A549 treated with AZD2906 at 1 μM for 4 hours (cell line): ENCODE measurements around the gene CCDC117. TPM values are rescaled to one million over a fixed set of nuclear protein-coding genes. Genes with fewer than 3 reads are reported as not detected.

Source experiments
- total RNA-seq: library from RNA; stranded (reverse); fragments of 200-300 nt; extraction: Qiagen RNA extraction; gene quantifications from 5 replicates; pipeline ENCODE4 v1.2.3, GENCODE V29; 2022

The CCDC117 gene
- total RNA-seq = 8.2 to 10.8 TPM (median 9.4 TPM) in 5 replicates

DNA sequence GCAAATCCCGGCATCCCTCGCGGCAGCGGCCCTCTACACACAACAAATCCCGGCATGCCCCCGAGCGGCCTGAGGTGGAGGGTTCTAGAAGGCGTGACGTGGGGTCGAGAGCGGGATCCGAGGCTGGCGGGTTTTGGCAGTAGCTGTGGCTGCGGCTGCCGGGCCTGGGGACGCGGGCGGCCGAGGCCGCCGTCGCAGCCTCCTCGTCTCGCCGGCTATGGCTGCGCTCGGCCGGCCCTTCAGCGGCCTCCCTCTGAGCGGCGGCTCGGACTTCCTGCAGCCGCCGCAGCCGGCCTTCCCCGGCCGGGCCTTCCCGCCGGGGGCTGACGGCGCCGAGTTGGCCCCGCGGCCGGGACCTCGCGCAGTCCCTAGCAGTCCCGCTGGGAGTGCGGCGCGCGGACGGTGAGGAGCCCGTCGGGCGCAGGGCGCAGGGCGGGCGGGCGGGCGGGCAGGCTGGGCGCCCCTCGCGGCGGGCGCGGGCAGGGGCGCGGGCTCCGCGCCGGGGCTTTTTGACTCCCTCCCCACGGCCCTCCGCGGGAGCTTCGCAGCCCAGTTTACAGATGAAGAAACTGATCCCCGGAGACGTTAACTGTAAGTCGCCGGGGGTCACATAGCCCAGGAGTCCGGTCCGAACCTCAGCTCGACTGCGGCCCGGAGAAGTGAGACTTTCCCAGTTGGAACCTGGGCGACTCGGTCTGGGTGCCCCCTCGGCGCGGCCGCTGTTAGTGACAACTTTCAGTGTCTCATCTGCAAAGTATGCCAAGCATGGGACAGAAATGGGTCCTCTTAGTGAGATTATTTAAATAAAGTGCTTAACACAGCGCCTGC, at the start of gene CCDC117:
CCDC117 (plus strand) TSS at position 63 of the 828 bp plus-strand sequence; CDS start at position 218, 155 bp downstream.

GRCh38 chr22:28741785-28742561, 30.5 kb upstream of the CCDC117 start, which contains the start of the genes CHEK2 and HSCB:
TSS of gene CHEK2 (minus strand) at chr22:28741820. CDS start at chr22:28734721, 7,099 bp downstream.
TSS of gene HSCB (plus strand) at chr22:28742039. CDS start at chr22:28742096, 57 bp downstream.

GRCh38 chr22:28800308-28801041, 28.0 kb downstream of the CCDC117 start, which contains the start of gene XBP1:
TSS of gene XBP1 (minus strand) at chr22:28800569.

Other genes with a start within 250 kb of the CCDC117 start
- 2.5 to 3.4 TPM (median 3.2 TPM) in 5 replicates for gene TTC28, start 92.9 kb upstream of the CCDC117 start, total RNA-seq
- 8.6 to 10.6 TPM (median 9.6 TPM) in 5 replicates for gene CHEK2, start 30.9 kb upstream of the CCDC117 start, total RNA-seq
- 11.6 to 15.8 TPM (median 12.2 TPM) in 5 replicates for gene HSCB, start 30.7 kb upstream of the CCDC117 start, total RNA-seq
- 47.0 to 57.3 TPM (median 56.0 TPM) in 5 replicates for gene XBP1, start 27.9 kb downstream of the CCDC117 start, total RNA-seq
- 6.3 to 7.8 TPM (median 7.3 TPM) in 5 replicates for gene ZNRF3, start 110.9 kb downstream of the CCDC117 start, total RNA-seq